ENCODE results near the gene NR3C2. TPM values are rescaled to one million over a fixed set of nuclear protein-coding genes. Genes with fewer than 3 reads are reported as not detected.

Gene NR3C2
- total and polyA plus RNA-seq, 7 donors, result 0.70 to 17.9 (median 7.5) TPM

DNA sequence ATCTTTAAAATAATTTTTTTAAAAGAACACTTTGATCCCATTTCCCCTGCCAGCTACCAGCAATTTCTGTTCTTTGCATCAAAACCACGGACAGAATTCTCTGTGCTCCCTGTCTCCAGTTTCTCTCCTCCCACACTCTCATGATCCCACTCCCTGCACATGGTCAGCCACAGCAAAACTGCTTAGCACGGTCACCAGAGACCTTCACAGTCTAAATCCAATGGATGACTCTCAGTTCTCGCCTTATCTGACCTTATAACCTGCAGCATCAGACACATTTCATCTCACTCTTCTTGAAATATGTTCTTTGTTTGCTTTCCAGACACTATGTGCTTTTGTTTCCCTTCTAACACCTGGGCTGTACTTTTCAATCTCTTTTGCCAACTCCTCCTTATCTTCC lies 131.5 kb downstream of the NR3C2 start:
- Histone ChIP-seq H3K27me3 (ENCODE audit: insufficient read depth in 3 of 3, low read length in 2 of 3) (no peaks in the 10 kb centered on the region), H3K9me3 (no peaks in the 10 kb centered on the region), H3K4me1 (peaks cover 56% of the 10 kb centered on the region), H3K27ac (peak overlapping the region; percentile 69), H3K4me3 (no peak overlapping the region), H3K36me3 (ENCODE audit: insufficient read depth in 1 of 2, low read depth in 1 of 2) (no peaks in the 10 kb centered on the region)
- no peak for DNase-seq
- intact Hi-C loops (cut with DNase I), result loop anchor here in 1 of 2 donors (5.0 kb wide), 1 partner anchor 132 kb away; the partner anchor contains the start of gene NR3C2
- ATAC-seq, result peak in 3 of 4 donors; percentile 34 to 68 (median 61)
- 28 to 54% (median 42%) methylated on average over 3 of the region's 3 CpGs for WGBS, 3 donors
- TF ChIP-seq, protein P1, sequence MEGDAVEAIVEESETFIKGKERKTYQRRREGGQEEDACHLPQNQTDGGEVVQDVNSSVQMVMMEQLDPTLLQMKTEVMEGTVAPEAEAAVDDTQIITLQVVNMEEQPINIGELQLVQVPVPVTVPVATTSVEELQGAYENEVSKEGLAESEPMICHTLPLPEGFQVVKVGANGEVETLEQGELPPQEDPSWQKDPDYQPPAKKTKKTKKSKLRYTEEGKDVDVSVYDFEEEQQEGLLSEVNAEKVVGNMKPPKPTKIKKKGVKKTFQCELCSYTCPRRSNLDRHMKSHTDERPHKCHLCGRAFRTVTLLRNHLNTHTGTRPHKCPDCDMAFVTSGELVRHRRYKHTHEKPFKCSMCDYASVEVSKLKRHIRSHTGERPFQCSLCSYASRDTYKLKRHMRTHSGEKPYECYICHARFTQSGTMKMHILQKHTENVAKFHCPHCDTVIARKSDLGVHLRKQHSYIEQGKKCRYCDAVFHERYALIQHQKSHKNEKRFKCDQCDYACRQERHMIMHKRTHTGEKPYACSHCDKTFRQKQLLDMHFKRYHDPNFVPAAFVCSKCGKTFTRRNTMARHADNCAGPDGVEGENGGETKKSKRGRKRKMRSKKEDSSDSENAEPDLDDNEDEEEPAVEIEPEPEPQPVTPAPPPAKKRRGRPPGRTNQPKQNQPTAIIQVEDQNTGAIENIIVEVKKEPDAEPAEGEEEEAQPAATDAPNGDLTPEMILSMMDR (IDR thresholded peaks at IDR 0.05), result no peak

DNA sequence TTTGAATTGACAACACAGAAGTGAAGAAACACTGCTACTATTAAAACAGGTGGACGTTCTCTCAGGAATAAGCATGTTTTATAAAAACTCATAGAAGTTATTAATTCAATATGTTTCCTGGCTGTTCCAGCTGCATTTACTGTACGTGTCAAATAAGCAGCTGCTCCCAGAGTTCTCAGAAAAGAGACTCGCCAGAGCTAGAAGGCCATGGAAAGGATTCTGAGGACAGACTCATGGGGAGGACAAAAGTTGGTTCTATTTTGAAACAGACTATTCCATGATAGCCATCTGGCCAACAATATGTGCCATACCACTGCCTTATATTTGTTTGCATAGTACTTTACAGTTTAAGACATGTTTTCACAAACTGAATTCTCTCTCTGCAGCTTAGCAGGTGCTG lies 136.5 kb downstream of the NR3C2 start:
- 15 to 18% (median 17%) methylated on average over 3 of the region's 3 CpGs for WGBS, 3 donors
- peaks cover 6% of the 10 kb centered on the region for H3K9me3 ChIP-seq
- DNase-seq (no peak), ATAC-seq (peak in 1 of 4 donors; percentile 53)
- no peak overlapping the region for H3K27ac ChIP-seq
- intact Hi-C loops (cut with DNase I), result no loop called here
- no peak overlapping the region for H3K4me3 ChIP-seq
- TF ChIP-seq, protein P1 (IDR thresholded peaks at IDR 0.05), result no peak
- H3K4me1 ChIP-seq, result peaks cover 18% of the 10 kb centered on the region
- no peaks in the 10 kb centered on the region for H3K36me3 ChIP-seq (ENCODE audit: insufficient read depth in 1 of 2, low read depth in 1 of 2)
- no peaks in the 10 kb centered on the region for H3K27me3 ChIP-seq (ENCODE audit: insufficient read depth in 3 of 3, low read length in 2 of 3)

DNA sequence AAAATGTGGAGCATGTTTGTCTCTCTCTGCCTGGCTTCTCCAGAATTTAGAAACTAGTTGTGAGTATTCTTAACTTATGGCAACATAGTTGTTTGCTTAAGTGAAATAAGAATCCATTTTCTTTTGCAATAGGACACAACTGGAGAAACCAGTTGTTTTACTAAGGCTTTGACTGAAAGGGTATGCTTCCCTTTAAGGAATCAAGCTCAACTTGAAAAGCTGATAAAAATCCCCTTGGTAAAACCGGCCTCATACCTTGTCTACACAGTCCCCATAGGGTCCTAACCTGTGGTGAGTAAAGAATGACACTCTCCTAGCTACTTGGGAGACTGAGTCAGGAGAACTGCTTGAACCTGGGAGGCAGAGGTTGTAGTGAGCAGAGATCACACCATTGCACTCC lies 139.8 kb downstream of the NR3C2 start:
- no peak for DNase-seq
- Histone ChIP-seq H3K4me1 (peaks cover 13% of the 10 kb centered on the region), H3K27ac (no peak overlapping the region), H3K4me3 (no peak overlapping the region), H3K9me3 (peaks cover 7% of the 10 kb centered on the region), H3K27me3 (ENCODE audit: insufficient read depth in 3 of 3, low read length in 2 of 3) (no peaks in the 10 kb centered on the region), H3K36me3 (ENCODE audit: insufficient read depth in 1 of 2, low read depth in 1 of 2) (no peaks in the 10 kb centered on the region)
- WGBS, 3 donors, result 93 to 100% (median 97%) methylated on average over 1 of the region's 1 CpG
- TF ChIP-seq, protein P1 (IDR thresholded peaks at IDR 0.05), result no peak
- no peak for ATAC-seq
- intact Hi-C loops (cut with DNase I), result no loop called here

DNA sequence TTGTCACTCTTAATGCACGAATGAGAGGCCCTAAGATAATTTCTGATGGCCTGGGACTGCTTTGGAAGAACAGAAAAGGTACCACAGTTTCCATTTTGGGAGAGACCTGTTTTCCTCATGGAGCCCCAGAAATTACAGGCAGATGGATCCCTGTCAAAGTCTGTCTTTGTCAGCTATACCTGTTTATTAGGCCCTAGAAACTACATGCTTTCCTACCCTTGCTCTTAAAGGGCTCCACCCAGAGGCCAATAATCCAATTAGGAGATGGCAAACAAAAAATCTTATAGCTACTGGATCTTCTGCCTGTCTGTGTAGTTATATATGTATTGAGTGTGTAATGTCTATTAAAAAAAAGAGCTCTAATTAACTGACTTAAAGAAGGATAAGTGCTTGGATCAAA lies 141.3 kb downstream of the NR3C2 start:
- intact Hi-C loops (cut with DNase I), result no loop called here
- Histone ChIP-seq H3K9me3 (peaks cover 7% of the 10 kb centered on the region), H3K4me3 (no peak overlapping the region), H3K36me3 (ENCODE audit: insufficient read depth in 1 of 2, low read depth in 1 of 2) (no peaks in the 10 kb centered on the region), H3K27me3 (ENCODE audit: insufficient read depth in 3 of 3, low read length in 2 of 3) (no peaks in the 10 kb centered on the region), H3K4me1 (peaks cover 6% of the 10 kb centered on the region), H3K27ac (no peak overlapping the region)
- 85 to 96% (median 90%) methylated on average over 1 of the region's 1 CpG for WGBS, 3 donors
- ATAC-seq, result no peak
- no peak for DNase-seq
- TF ChIP-seq, protein P1 (IDR thresholded peaks at IDR 0.05), result no peak

DNA sequence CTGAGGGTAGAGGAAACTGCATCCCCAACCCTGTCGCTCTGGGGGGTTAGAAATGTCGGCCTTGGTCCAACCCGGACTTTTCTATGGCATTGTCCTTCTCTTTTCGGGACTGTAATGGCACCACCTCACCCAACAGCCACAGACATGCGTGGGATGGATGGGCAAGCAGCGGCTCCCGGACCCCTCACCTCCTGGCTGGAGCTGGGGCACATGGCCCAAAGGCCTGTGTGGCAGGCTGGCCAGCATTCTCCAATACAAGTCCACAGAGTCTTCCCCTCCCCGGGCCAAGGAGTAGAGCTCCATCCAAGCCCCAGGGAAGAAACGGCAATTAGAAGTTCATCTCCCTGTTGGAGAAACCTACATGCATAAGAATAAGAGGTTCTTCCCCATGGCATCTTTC lies 142.9 kb downstream of the NR3C2 start:
- H3K4me3 ChIP-seq, result no peak overlapping the region
- WGBS, 3 donors, result 89 to 94% (median 92%) methylated on average over 9 of the region's 9 CpGs
- no peaks in the 10 kb centered on the region for H3K27me3 ChIP-seq (ENCODE audit: insufficient read depth in 3 of 3, low read length in 2 of 3)
- no peaks in the 10 kb centered on the region for H3K36me3 ChIP-seq (ENCODE audit: insufficient read depth in 1 of 2, low read depth in 1 of 2)
- intact Hi-C loops (cut with DNase I), result no loop called here
- no peak overlapping the region for H3K27ac ChIP-seq
- TF ChIP-seq, protein P1 (IDR thresholded peaks at IDR 0.05), result no peak
- ATAC-seq (no peak), DNase-seq (no peak)
- H3K9me3 ChIP-seq, result peaks cover 7% of the 10 kb centered on the region
- no peaks in the 10 kb centered on the region for H3K4me1 ChIP-seq
